GM18519 (cell line): ENCODE measurements around the gene CCNL2.
"Not testable (repeated sequence)": the region's sequence is repeated elsewhere in the genome, so short reads cannot be mapped to it uniquely, and the experiment has no call there.

Experiments
- ATAC-seq: cut with Tn5 transposase; IDR thresholded peaks from one replicate; pipeline ENCODE4 v1.9.1; 2021; ENCODE audit warnings: mild to moderate bottlenecking, moderate library complexity; ENCODE audit not compliant: unreplicated experiment, low FRiP score

The CCNL2 gene

DNA sequence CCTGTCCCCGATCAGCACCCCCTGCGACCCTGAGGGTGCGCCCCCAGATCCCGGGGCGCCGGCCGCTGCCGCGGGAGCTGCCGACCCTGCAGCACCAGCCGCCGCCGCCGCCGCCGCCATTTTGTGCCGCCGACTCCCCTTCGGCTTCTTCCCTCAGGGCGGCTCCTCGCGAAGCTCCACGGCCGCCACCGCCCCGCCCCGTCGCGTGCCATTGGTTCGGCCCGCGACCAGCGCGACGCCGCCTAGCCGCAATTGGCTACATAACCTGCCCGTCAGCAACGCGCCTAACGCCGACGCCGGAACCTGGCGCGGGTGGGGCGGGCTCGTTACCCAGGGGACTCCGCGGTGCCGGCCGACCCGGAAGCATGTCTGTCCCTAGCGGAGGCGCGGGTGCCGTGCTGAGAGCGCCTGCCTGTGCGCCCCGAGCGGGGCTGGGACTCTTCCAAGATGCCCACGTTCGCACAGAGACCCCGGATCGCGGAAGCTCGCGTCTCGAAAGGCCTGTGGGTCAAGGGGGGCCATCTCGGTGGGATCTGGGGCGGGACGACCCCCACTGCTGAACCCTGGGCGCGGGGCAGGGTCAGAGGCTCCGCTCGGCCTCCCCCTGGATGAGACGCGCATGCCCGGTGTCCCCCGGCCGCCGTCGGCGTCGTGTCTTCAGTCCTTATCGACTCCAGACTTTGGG, at the start of gene CCNL2:
Gene CCNL2 (minus strand): TSS at position 149 of the 685 bp plus-strand sequence. CDS start 29 bp downstream, at position 120.
- peak; percentile 83 for ATAC-seq

GRCh38 chr1:1446631-1447030, 47.5 kb upstream of the CCNL2 start:
- not testable (repeated sequence) for ATAC-seq

DNA sequence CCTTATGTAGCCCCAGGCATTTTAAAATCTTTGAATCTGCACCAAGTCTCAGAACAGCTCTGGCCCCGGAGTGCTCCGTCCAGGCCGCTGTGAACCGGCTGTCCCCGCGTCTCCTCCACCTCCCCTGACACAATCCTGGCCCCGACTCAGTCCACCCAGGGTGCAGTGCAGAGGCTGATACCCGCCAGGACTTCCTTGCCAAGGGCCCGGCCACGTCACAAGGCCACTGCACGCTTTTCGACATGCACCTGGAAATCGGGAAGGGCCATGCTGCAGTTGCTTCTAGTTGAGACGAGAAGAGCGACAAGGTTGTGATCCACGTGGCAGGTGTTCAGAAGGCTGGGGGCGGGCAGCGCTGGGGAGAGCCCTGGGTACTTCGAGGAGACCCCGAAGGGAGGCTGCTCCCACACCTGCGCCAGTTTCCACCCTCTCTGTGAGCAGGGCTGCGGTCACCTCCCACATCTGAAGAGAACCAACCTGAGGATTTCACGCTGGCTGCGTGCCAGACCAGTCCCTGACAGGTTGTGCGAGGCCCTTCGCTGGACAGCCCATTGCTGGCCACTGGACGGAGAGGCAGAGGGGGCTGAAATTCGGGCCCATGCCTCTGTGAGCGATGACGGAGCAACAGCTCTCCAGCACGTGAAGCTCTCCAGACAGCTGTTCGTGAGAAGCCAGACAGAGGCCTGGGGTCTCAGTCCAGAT, 43.1 kb upstream of the CCNL2 start:
- no peak for ATAC-seq

DNA sequence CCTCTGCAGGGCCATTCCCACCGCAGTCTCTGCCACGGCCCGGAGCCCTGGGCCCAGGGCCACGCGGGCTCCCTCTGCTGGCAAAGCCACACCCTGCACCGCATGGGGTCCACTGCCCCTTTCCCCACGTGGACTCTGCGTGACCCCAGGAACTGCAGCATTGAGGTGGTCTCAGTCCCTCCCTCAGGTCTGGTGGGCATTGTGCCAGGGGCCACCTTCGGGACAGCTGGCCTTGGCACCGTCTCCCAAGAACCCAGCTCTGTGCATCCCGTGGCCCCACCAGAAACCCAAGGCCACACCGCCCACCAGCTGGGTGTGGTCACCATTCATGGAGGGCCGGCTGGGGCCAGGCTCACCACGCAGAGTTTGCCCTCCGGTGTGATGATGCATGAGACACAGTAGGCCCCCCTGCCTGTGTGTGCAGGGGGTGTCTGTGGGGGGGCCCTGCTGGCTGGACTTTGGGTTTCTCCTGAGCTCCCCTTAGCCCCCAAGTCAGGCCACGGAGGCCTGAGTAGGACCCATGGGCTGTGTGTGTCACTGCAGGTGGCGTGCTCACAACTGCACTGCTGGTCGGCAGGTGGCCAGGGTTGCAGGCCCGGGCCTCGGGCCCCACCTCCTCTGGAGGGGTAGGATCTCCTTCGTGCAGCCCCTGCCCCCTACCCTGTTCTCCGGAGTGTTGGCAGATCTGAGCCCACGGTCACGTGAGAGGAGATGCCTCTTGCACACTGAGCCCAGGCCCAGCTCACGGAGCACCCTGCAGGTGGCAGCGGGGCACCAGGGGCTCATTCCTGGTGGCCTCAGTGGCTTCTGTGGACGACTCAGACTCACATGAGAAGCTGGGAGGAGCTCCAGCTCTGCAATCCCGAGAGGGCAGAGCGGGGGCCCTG, 42.1 kb upstream of the CCNL2 start:
- no peak for ATAC-seq

DNA sequence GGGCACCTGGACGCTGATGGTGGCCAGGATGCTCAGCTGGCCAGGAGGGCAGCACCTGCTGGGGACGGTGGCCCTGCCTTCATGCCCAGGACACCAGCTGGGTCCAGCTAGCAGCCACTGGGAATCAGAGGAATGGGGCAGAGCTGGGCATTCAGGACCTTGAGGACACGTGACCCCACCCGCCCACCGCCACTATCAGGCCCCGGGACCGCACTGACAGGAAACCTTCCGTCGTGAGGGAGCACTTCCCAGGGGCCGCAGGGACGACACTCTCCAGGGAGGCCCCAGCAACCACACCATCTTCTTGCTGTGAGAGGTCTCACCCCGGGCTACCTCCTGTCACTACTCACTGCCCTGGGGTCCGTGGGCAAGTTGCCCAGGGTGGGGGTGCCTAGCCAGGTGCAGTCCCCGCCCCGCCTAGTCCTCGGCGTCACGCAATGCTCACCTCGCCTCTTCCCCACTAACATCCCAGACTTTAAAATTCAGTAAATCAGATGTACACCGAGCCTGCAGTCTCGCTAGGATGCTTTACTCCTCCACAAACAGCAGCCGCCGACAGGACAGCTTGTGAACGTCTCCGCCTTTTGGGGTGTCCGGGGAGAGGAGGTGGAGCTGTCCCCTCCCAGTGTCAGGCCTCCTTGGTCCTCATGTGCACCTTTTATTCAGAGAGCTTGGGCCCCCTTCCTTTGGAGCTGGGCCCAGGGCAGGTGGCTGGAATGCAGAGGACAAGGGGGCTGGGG, 41.3 kb upstream of the CCNL2 start:
- ATAC-seq: no peak

- ATAC-seq: no peak
Observed at GRCh38 chr1:1439546-1440261, 40.6 kb upstream of the CCNL2 start.

DNA sequence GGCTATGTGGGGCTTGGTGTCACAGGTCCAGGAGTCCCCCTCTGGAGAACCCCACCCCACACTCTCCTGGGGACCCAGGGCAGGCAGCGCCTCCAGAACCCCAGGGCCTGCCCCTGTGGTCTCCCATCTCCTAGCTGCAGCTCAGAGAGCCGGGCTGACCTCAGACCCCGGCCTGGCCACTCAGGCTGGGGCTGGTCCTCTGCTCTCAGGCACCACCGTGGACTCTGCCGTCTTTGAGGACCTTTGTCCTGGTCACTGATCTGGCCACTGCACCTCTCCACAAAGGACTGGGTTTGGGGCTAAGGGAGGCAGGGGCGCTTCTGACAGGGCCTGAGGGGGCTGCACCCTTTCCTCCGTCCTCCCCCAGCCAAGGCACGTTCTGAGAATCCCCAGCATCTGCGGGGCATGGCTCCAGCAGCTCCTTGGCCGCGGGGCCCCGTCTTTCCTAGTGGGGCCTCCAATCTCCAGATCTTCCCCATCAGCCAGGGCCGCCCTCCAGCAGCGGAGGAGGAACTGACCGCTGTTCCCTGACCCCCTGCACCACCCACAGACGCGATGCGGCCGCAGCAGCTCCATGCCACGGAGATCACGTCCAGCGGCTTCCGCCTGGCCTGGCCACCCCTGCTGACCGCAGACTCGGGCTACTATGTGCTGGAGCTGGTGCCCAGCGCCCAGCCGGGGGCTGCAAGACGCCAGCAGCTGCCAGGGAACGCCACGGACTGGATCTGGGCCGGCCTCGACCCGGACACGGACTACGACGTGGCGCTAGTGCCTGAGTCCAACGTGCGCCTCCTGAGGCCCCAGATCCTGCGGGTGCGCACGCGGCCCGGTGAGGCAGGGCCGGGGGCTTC, 39.6 kb upstream of the CCNL2 start:
- no peak for ATAC-seq

DNA sequence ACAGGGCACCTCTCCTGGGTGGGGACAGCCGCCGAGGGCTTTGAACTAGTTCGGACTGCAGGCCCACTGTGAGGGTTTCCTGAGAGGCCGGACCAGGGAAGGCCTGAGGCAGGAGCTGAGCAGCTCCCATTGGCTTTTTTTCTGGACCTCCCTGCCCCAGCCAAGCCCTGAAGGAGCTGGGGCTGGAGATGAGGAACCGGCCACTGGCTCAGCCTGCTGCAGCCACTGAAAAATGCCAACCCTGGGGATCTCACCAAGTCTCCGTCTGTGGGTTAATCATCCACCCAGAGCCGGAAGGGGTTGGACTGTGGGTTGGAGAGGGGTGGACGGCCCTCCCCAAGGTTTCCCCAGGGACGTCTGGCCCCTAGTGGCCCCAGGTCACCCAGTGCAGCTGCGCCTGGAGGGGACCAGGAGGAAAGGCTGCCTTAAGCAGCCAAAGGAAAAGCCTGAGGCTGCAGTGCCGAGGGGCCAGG, 38.8 kb upstream of the CCNL2 start:
- no peak for ATAC-seq

DNA sequence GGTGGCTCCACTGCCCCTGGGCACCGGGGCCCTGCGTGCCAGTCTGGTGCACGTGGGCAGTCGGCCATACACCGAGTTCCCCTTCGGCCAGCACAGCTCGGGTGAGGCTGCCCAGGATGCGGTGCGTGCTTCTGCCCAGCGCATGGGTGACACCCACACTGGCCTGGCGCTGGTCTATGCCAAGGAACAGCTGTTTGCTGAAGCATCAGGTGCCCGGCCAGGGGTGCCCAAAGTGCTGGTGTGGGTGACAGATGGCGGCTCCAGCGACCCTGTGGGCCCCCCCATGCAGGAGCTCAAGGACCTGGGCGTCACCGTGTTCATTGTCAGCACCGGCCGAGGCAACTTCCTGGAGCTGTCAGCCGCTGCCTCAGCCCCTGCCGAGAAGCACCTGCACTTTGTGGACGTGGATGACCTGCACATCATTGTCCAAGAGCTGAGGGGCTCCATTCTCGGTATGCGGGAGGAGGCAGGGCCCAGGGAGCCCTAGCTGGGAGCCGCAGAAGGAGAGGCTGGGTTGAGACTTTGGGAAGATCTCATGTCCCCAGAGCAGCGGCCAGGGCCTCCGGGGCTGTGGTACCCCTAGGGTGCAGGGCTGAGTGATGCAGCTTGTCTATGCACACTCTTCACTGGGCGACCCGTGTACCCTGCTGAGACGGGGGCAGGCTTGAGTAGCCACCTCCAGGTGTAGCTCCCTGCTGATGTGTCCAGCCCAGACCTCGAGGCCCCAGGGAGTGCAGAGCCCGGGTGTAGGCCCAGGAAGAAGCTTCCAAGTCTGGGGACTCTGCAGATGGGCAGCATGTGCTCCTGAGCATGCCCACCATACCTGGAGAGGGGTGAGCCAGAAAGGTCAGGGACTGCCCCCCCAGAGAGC, 38.1 kb upstream of the CCNL2 start:
- ATAC-seq: no peak

GRCh38 chr1:1436630-1437032, 37.5 kb upstream of the CCNL2 start:
- no peak for ATAC-seq

GRCh38 chr1:1435911-1436629, 36.9 kb upstream of the CCNL2 start:
- ATAC-seq: no peak

GRCh38 chr1:1435106-1435903, 36.2 kb upstream of the CCNL2 start, which contains the start of gene VWA1:
Gene VWA1 (plus strand): TSS chr1:1435690. CDS start chr1:1435749, 59 bp downstream.
- no peak for ATAC-seq

DNA sequence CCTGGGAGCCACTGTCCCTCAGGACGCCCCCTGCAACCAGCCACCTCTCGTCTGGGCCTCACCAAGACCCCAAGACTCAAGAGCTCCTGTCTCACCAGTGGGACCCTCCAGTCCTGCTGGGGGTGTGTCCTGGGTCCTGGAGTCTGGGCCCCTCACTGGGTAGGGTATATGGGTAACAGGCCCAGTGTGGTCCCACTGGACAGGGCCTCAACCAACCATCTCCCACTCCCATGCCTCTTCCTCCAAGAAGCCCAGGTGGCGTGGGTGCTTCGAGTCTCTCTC, 35.6 kb upstream of the CCNL2 start:
- ATAC-seq: no peak

DNA sequence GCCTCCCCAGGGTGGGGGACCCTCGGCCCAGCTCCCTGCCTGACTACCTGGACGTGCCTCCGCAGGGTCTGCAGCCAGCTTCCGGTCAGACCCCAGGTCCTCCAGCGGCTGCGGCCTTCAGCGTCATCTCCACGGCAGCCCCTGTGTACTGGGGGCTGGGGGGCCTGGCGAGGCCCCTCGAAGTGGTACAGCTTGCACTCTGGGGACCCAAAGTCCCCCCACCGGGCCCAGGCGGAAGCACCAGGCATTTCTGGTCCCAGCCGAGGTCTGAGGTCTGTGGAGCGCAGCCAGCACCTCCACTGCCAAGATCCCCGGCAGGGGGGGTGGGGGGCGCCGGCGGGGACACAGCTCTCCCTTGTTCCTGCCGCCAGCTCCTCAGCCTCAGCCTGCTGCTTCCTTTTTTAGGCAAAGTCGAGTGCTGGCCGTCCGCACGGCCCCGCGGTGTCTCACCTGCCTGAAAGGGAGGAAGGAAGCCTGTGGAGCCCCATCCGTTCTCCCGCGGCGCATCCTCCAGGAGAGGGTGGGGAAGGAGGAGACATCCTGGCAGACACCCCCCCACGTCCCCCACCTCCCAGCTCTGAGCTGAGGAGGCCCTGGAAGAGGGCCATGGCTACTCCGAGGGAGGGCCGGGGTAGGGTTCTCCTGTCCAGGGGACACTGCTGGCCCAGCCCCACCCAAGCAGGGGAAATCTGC, 35.1 kb upstream of the CCNL2 start:
- no peak for ATAC-seq

DNA sequence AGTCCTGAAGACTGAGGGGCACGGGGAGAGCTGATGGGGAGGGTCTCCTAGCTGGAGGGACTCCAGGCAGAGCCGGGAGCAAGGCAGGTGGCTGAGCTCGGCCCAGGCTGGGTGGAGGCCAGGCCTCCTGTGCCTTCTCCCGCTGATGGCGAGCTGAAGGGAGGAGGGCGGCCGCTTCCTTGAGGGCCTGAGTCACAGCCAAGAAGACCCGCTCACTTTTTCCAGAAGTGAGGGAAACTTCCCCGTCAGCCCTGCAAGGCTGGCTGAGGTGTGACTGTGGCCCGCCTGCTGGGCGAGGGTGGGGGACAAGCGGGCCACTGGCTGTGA, 34.6 kb upstream of the CCNL2 start:
- no peak for ATAC-seq
